Glomerular endothelial cell (primary cell): ENCODE data around the gene ARGLU1. TPM values are rescaled to one million over a fixed set of nuclear protein-coding genes. Genes with fewer than 3 reads are reported as not detected.
"Not testable (repeated sequence)": the region's sequence is repeated elsewhere in the genome, so short reads cannot be mapped to it uniquely, and the experiment has no call there.

Experiments used
- DNase-seq: peaks from one replicate; pipeline ENCODE4 v3.0.0-alpha.2; 2011; ENCODE audit warnings: low read depth, low spot score; ENCODE audit errors: extremely low read depth
- total RNA-seq: library from RNA; depleted of rRNA; stranded (reverse); fragments of >200 nt; gene quantifications from 2 replicates; pipeline ENCODE4 v1.2.3, GENCODE V29; 2015

ARGLU1 gene
- total RNA-seq: 41.0 and 91.2 TPM in 2 replicates

- peak; percentile 72 for DNase-seq
Observed at GRCh38 chr13:106567474-106568298, at the start of gene ARGLU1. TSS of gene ARGLU1 (minus strand) at chr13:106568137. CDS start at chr13:106567919, 218 bp downstream.

GRCh38 chr13:106617561-106617960 is 49.6 kb upstream of the ARGLU1 start:
- peak; percentile 60 for DNase-seq

GRCh38 chr13:106616729-106617128 is 48.8 kb upstream of the ARGLU1 start:
- no peak for DNase-seq

GRCh38 chr13:106614874-106615273 is 46.9 kb upstream of the ARGLU1 start:
- no peak for DNase-seq

GRCh38 chr13:106612688-106613087 is 44.8 kb upstream of the ARGLU1 start:
- DNase-seq: no peak

GRCh38 chr13:106610486-106610885 is 42.5 kb upstream of the ARGLU1 start:
- DNase-seq: no peak

GRCh38 chr13:106609116-106609515 is 41.2 kb upstream of the ARGLU1 start:
- DNase-seq: no peak

GRCh38 chr13:106603546-106603945 is 35.6 kb upstream of the ARGLU1 start:
- DNase-seq: no peak

- DNase-seq: no peak
Observed at GRCh38 chr13:106602178-106602577, 34.2 kb upstream of the ARGLU1 start.

GRCh38 chr13:106601489-106601888 is 33.6 kb upstream of the ARGLU1 start:
- DNase-seq: no peak

- not testable (repeated sequence) for DNase-seq
Observed at GRCh38 chr13:106600798-106601135, 32.8 kb upstream of the ARGLU1 start.

GRCh38 chr13:106599875-106600797 is 32.2 kb upstream of the ARGLU1 start:
- DNase-seq: no peak

- DNase-seq: no peak
Observed at GRCh38 chr13:106597749-106598395, 29.9 kb upstream of the ARGLU1 start.

- DNase-seq: no peak
Observed at GRCh38 chr13:106597186-106597585, 29.2 kb upstream of the ARGLU1 start.

GRCh38 chr13:106596275-106596937 is 28.5 kb upstream of the ARGLU1 start:
- DNase-seq: no peak

- DNase-seq: no peak
Observed at GRCh38 chr13:106595625-106596024, 27.7 kb upstream of the ARGLU1 start.

- DNase-seq: no peak
Observed at GRCh38 chr13:106594980-106595379, 27.0 kb upstream of the ARGLU1 start.

- no peak for DNase-seq
Observed at GRCh38 chr13:106593132-106593531, 25.2 kb upstream of the ARGLU1 start.

GRCh38 chr13:106591299-106591698 is 23.4 kb upstream of the ARGLU1 start:
- no peak for DNase-seq

- DNase-seq: no peak
Observed at GRCh38 chr13:106589716-106590115, 21.8 kb upstream of the ARGLU1 start.

- no peak for DNase-seq
Observed at GRCh38 chr13:106588367-106588766, 20.4 kb upstream of the ARGLU1 start.
